Gastroesophageal sphincter (tissue), 3 donors: ENCODE measurements around the gene SLC26A8.

Experiments
- POLR2A ChIP-seq, 2 donors: fragments of 450-650 bp; IDR thresholded peaks; one replicate each; pipeline ENCODE4 v1.6.1; 2017; ENCODE audit warnings: antibody characterized with exemption in 2 of 2, mild to moderate bottlenecking in 2 of 2, moderate library complexity in 1 of 2
- POLR2AphosphoS5 ChIP-seq: sonication (generic); formaldehyde crosslinking; IDR thresholded peaks from one replicate; pipeline ENCODE4 v1.6.1; 2017; ENCODE audit warnings: antibody characterized with exemption
- TF ChIP-seq, protein P1 (sequence below), 4 experiments: fragments of 200-600 bp in 2 of 4; fragments of 450-650 bp in 2 of 4; sonication (generic) in 1 of 4; IDR thresholded peaks; one replicate each; pipeline ENCODE4 v1.5.1; 2017 to 2019; ENCODE audit warnings: antibody characterized with exemption in 4 of 4, mild to moderate bottlenecking in 2 of 4, moderate library complexity in 2 of 4

DNA sequence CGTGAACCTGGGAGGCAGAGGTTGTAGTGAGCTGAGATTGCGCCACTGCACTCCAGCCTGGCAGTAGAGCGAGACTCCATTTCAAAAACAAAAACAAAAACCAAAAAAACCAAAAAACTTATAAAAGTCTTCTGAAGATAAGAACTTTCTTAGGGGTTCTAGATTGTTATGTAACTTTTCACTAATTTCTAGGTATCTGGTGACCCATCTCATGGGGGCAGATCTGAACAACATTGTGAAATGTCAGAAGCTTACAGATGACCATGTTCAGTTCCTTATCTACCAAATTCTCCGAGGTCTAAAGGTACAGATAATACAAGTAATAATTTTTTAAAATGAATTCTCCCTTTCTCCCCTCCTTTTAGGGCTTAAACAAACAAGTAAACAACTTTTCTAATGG is 48.2 kb upstream of the SLC26A8 start:
- TF ChIP-seq POLR2A (IDR thresholded peaks at IDR 0.05): no peak
- TF ChIP-seq POLR2AphosphoS5: no peak
- TF ChIP-seq, protein P1, sequence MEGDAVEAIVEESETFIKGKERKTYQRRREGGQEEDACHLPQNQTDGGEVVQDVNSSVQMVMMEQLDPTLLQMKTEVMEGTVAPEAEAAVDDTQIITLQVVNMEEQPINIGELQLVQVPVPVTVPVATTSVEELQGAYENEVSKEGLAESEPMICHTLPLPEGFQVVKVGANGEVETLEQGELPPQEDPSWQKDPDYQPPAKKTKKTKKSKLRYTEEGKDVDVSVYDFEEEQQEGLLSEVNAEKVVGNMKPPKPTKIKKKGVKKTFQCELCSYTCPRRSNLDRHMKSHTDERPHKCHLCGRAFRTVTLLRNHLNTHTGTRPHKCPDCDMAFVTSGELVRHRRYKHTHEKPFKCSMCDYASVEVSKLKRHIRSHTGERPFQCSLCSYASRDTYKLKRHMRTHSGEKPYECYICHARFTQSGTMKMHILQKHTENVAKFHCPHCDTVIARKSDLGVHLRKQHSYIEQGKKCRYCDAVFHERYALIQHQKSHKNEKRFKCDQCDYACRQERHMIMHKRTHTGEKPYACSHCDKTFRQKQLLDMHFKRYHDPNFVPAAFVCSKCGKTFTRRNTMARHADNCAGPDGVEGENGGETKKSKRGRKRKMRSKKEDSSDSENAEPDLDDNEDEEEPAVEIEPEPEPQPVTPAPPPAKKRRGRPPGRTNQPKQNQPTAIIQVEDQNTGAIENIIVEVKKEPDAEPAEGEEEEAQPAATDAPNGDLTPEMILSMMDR (IDR thresholded peaks at IDR 0.05): no peak
